Body of pancreas (tissue), 4 donors: ENCODE data around the gene PRDM15. TPM values are rescaled to one million over a fixed set of nuclear protein-coding genes. Genes with fewer than 3 reads are reported as not detected.

Experiments
- ATAC-seq: fragments of 150-250 bp; one replicate; pipeline ENCODE4 v1.9.1; 2016
- DNase-seq, 4 donors: peaks; one replicate each; pipeline ENCODE4 v3.0.0-alpha.2; 2019
- H3K27ac ChIP-seq, 4 donors: fragments of 200-600 bp; sonication (generic); 1 replicate in 3 of 4; 2 replicates in 1 of 4; pipeline versions ENCODE4 v1.5.1 to v1.6.1; 2016 to 2019; ENCODE audit warnings: mild to moderate bottlenecking in 1 of 4, mixed read lengths in 1 of 4, moderate library complexity in 1 of 4
- H3K27me3 ChIP-seq, 2 donors: fragments of 200-600 bp; sonication (generic); one replicate each; pipeline ENCODE4 v1.6.0; 2016; ENCODE audit warnings: mild to moderate bottlenecking in 1 of 2
- H3K36me3 ChIP-seq, 2 donors: fragments of 200-600 bp; sonication (generic); replicated peaks in 1 of 2; 2 replicates each; pipeline ENCODE4 v1.5.1; 2016; ENCODE audit warnings: low read depth in 2 of 2; ENCODE audit not compliant: insufficient read depth in 1 of 2
- H3K4me1 ChIP-seq: fragments of 200-600 bp; sonication (generic); one replicate; pipeline ENCODE4 v1.6.0; 2016
- H3K4me3 ChIP-seq, 2 donors: fragments of 200-600 bp; sonication (generic); 1 replicate in 1 of 2; 2 replicates in 1 of 2; pipeline ENCODE4 v1.5.1; 2016 to 2019
- H3K9me3 ChIP-seq, 3 donors: fragments of 200-600 bp; sonication (generic); 1 replicate in 2 of 3; 2 replicates in 1 of 3; pipeline ENCODE4 v1.5.1; 2016
- CTCF ChIP-seq, 7 experiments: fragments of 450-650 bp in 4 of 7; fragments of 200-600 bp in 3 of 7; sonication (generic) in 3 of 7; IDR thresholded peaks; one replicate each; pipeline ENCODE4 v1.5.1; 2016 to 2019; ENCODE audit warnings: antibody characterized with exemption in 7 of 7
- POLR2A ChIP-seq, 3 donors: fragments of 450-650 bp; IDR thresholded peaks; one replicate each; pipeline ENCODE4 v1.6.1; 2016; ENCODE audit warnings: antibody characterized with exemption in 3 of 3, mild to moderate bottlenecking in 2 of 3
- WGBS, 2 donors: methylation state at CpG; one replicate each; pipeline ENCODE4 v1.1.5; 2017; 5-methylcytosine and 5-hydroxymethylcytosine counted together
- intact Hi-C: fragments of 100-400 bp; cut with DNase I; formaldehyde crosslinking; loops from one replicate; pipeline ENCODE4 v1.15.1; 2023
- total RNA-seq, 2 donors: library from RNA; depleted of rRNA; stranded (reverse); fragments of >200 nt; gene quantifications; one replicate each; pipeline ENCODE4 v1.1.0, GENCODE V29; 2016

Gene PRDM15
- total RNA-seq, 2 donors from 2014 or later = 3.1 to 6.9 TPM

- Histone ChIP-seq H3K4me3 (no peak overlapping the region), H3K36me3 (no peaks in the 10 kb centered on the region), H3K27me3 (no peaks in the 10 kb centered on the region), H3K27ac (peak overlapping the region in 3 of 4 donors; percentile 43 to 87 (median 82)), H3K9me3 (no peaks in the 10 kb centered on the region), H3K4me1 (peaks cover 20% of the 10 kb centered on the region)
- DNase-seq (no peak), ATAC-seq (no peak)
- intact Hi-C loops = loop anchor here (10.0 kb wide), 1 partner anchor 55 kb away; the partner anchor contains the start of gene C2CD2
- 71 to 90% methylated on average over 25 of the region's 25 CpGs for WGBS, 2 donors
- TF ChIP-seq POLR2A (IDR thresholded peaks at IDR 0.05) (no peak), CTCF (IDR thresholded peaks at IDR 0.05) (no peak)
Measured at GRCh38 chr21:41899426-41900202, 20.5 kb upstream of the PRDM15 start.

GRCh38 chr21:41898998-41899397 lies 19.9 kb upstream of the PRDM15 start:
- TF ChIP-seq CTCF (IDR thresholded peaks at IDR 0.05) (no peak), POLR2A (IDR thresholded peaks at IDR 0.05) (no peak)
- no peak for DNase-seq
- Histone ChIP-seq H3K9me3 (no peaks in the 10 kb centered on the region), H3K36me3 (no peaks in the 10 kb centered on the region), H3K4me1 (peaks cover 20% of the 10 kb centered on the region), H3K27ac (no peak overlapping the region), H3K27me3 (no peaks in the 10 kb centered on the region), H3K4me3 (no peak overlapping the region)
- 92% methylated on average over 10 to 17 of the region's 17 CpGs for WGBS, 2 donors
- no peak for ATAC-seq
- intact Hi-C loops = loop anchor here (10.0 kb wide), 1 partner anchor 56 kb away; the partner anchor contains the start of gene C2CD2

GRCh38 chr21:41897700-41898099 lies 18.6 kb upstream of the PRDM15 start:
- ATAC-seq (no peak), DNase-seq (no peak)
- Histone ChIP-seq H3K36me3 (no peaks in the 10 kb centered on the region), H3K27me3 (no peaks in the 10 kb centered on the region), H3K4me1 (peaks cover 18% of the 10 kb centered on the region), H3K9me3 (no peaks in the 10 kb centered on the region), H3K27ac (no peak overlapping the region), H3K4me3 (no peak overlapping the region)
- TF ChIP-seq POLR2A (IDR thresholded peaks at IDR 0.05) = no peak
- TF ChIP-seq CTCF (IDR thresholded peaks at IDR 0.05) = no peak
- WGBS, 2 donors = 91 to 96% methylated on average over 8 of the region's 8 CpGs
- intact Hi-C loops = loop anchor here (10.0 kb wide), 1 partner anchor 57 kb away; the partner anchor contains the start of gene C2CD2

GRCh38 chr21:41897047-41897669 lies 18.0 kb upstream of the PRDM15 start:
- DNase-seq (no peak), ATAC-seq (no peak)
- Histone ChIP-seq H3K4me3 (no peak overlapping the region), H3K27ac (no peak overlapping the region), H3K9me3 (no peaks in the 10 kb centered on the region), H3K4me1 (peaks cover 13% of the 10 kb centered on the region), H3K27me3 (no peaks in the 10 kb centered on the region), H3K36me3 (no peaks in the 10 kb centered on the region)
- intact Hi-C loops = loop anchor here (10.0 kb wide), 1 partner anchor 58 kb away; the partner anchor contains the start of gene C2CD2
- TF ChIP-seq CTCF (IDR thresholded peaks at IDR 0.05) = no peak
- no peak for TF ChIP-seq POLR2A (IDR thresholded peaks at IDR 0.05)
- 71 to 78% methylated on average over 11 of the region's 11 CpGs for WGBS, 2 donors
